GM18498 (cell line): Measurements from ENCODE around the gene PON2.
"Not testable (repeated sequence)": the region's sequence is repeated elsewhere in the genome, so short reads cannot be mapped to it uniquely, and the experiment has no call there.

Experiments used
- ATAC-seq: cut with Tn5 transposase; IDR thresholded peaks from one replicate; pipeline ENCODE4 v1.9.1; 2021; ENCODE audit warnings: mild to moderate bottlenecking, moderate library complexity; ENCODE audit not compliant: unreplicated experiment

The PON2 gene

GRCh38 chr7:95434557-95435421 lies at the start of gene PON2:
PON2 (minus strand) TSS chr7:95435028; CDS start chr7:95434951, 77 bp downstream.
- peak; percentile 97 for ATAC-seq

GRCh38 chr7:95482424-95482823 lies 47.6 kb upstream of the PON2 start:
- no peak for ATAC-seq

DNA sequence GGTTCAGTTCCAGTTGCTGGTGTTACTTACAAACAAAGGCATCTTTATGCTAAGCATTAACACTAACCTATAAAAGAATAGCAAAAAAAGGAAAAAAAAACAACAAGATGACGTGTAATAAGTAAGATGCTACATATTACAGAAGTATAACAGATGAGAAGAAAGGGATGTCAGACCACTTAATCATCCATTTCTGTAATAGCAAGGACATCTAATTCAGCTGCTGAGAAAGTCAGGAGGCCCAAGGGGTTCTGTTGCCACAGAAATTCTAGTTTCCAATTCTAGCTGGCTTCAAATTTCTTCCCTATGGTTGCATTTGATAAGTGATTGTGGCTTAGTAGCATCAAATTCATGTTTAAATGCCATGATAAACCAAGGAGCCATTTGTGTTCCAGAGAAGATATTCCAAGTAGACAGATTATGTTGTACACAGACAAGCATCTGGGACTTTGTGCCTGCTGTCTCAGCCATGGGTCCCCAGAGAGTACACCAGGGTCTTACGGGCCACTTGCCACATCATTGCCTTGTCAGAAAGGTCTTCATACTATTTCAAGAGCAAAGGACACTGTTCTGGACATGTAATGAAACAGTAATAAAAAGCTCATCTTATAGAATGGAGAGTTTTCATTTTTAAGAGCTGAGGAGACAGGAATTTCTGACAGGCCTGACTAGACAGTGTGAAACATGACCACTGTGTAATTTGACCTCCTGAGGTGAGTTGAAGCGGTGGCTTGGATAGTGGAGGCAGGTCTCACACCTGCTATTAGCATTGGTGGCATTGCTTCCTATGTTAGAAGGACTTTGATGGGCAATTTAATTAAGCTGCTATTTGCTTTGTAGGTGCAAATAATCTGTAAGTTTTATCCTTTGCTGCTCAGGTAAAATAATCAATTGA lies 46.7 kb upstream of the PON2 start:
- no peak for ATAC-seq

GRCh38 chr7:95479992-95480624 lies 45.3 kb upstream of the PON2 start:
- ATAC-seq, result peak; percentile 72

DNA sequence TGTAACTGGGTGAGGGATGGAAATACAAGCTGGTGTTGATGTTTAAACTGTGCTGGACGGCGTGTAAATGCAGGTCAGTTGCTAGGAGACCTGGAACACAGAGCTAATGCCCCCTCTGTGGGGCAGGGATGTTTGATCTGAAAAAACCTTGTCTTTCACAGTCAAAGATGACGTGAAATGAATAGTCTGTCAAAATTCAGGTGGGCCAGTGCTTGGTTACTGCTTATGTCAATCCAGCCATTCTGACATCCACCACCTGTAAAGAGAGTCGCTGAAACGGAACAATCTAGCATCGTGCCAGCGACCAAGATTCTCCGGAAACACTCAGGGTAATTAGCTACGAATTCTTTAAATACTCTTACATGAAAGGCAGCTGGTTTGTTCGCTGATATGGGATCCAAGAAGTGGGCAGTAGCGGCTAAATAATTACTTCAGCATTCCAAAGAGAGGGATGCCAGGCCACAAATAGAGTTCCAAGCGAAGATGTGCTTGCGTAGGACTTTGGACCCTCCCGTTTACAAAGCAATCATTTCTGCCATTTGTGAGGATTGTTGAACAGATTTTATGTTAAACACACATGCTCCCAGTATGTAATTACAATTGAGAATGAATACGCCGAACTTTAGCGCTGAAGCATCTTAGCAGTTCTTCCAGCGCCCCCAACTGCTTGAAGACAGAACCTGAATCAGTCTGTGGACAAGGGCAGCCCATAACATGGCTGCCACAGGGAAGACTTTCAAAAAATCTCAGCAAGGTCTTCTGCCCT lies 43.6 kb upstream of the PON2 start:
- ATAC-seq, result no peak

- peak; percentile 72 for ATAC-seq
Observed at GRCh38 chr7:95476904-95477594, 42.2 kb upstream of the PON2 start.

- no peak for ATAC-seq
Observed at GRCh38 chr7:95476072-95476847, 41.4 kb upstream of the PON2 start.

DNA sequence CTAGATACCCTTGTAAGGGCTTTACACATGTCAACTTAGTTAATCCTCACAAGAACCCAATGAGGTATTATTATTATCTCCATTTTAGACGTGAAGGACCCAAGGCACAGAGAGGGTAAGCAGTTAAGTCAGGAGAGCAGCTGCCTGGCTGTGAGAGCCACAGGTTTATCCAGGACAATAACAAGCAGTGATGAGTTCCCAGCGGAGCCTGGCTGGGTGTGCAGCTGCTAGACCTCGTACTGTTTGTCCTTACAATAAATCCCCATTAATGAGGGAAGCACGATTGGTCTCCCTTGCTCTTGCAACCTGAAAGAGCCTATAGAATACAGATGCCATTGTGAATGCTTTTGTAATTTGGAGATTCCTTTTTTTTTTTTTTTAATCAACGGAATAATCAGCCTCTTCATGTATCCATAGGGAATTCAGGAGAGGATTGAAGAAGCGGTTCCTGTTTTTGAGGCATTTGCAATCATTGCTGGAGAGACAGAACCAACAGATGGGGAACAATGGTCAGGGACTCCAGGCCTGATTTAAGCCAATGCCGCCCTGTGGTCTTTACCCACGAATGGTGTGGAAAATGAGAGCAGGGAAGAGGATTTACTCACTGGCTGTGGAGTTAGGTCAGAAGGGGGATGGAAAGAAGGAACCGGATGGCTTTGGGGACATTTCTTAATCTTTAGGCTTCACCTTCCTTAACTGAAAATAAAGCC lies 38.6 kb upstream of the PON2 start:
- ATAC-seq, result no peak

DNA sequence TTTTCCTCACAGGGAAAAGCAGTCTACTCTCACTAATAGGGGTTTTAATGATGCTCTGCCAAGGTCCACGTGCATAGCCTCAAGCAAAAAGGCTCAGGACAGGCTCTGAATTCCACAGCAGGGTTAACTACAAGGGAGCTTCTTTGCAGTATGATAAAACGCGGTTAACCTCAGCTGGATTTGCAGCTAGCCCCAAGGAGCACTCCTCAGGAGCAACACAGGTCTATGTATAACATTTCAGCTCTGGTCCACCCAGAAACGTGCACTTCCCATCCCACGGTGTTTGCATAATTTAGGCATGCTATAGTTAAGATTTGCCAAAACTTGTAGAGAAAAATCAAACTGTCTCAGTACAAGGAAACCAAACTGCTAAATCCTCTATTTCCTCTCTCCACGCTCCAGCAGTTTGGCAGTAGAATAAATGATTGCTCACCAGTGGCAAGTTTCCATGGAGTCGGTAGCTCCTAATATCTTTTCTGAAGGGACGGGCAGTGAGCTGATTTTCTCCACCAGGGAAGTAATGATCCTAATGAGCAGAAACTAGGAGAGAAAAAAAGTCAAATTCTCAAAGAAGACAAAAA lies 37.8 kb upstream of the PON2 start:
- ATAC-seq, result no peak

DNA sequence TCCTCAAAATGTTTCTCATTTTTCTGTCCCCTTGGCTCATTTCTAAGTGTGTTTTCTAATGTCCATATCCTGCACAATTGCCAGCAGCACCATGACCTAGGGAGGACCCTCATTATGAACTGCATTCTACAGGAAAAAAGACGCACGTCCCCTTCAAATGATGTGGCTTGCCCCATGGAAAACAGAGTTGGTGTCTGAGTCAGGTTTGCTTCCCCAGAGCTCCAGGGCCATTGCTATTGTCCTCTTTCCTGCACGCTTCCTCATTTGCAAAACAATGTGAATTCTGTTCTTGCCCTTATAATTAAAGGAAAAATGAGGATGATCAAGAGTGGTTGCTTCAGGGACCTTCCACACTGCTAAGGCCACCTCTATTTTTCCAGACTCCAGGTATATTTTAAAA lies 36.2 kb upstream of the PON2 start:
- ATAC-seq, result no peak

DNA sequence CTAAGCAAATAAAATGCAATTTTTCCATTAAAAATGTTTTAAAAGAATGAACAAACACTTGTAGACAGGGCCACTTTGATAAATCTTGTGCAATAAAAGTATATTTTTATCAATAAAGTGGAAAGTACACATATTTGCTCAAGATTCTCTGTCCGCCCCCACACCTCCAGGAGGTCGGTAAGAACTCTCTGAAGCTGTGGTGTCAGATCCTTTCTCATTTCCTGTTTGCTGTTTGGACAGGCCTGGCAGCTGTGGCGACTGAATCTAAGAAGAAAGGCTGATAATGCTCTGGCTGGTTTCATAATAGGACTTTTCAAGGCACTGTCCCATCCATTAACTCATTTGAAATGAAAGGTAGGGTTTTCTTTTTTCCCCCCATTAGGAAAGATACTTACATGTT lies 35.6 kb upstream of the PON2 start:
- ATAC-seq, result peak; percentile 99

DNA sequence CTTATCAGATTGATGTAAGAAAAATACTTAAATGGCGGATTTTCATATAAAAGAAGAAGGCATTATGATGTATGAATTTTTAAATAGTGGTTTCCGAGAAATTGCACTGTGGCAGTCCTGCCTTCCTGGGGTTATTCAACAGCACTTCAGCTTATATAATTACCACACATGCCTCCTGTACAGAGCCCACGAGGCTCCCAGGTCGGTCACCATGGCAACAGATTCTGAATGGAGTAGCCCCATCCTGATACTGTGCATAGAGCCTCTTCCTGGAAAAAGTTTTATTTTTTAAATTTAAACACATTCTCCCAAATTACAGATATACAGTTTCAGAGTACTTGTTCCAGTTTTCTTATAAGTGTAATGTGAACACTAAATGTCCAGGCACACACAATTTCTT lies 35.0 kb upstream of the PON2 start:
- no peak for ATAC-seq

DNA sequence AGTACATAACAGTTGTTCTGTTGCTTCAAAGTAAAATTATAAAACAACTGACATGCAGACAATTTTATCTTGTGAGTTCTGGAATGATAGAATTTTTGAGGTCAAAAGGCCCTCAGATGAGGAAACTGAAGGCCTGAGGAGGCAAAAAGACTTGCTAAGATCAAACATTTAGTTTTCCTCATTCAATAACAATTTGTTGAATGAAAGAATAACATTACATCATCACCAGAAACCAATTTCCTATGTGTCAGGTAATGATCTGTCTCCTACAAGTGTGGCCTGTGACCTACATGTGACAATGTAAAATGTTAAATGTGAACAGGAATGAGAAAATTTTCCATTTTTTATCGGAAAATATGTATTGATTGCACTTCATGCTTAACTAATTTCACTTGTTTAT lies 34.4 kb upstream of the PON2 start:
- ATAC-seq, result no peak

GRCh38 chr7:95467912-95468607 lies 33.2 kb upstream of the PON2 start:
- no peak for ATAC-seq

GRCh38 chr7:95460653-95461052 lies 25.8 kb upstream of the PON2 start:
- ATAC-seq, result not testable (repeated sequence)

DNA sequence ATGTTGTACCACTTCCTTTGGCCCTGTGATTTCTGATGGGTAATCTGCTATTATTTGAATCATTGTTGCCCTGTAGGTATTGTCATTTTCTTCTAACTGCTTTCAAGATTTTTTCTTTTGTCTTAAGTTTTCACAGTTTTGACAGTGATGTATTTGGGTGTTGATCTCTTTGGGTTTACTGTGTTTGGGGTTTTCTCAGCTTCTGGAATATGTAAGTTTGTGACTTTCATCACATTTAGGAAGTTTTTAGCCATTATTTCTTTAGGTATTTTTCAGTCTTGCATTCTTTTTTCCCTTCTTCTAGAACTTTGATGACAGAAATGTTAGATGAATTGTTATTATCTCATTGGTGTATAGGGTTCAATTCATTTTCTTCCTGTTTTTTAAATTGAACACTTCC lies 23.1 kb upstream of the PON2 start:
- no peak for ATAC-seq

DNA sequence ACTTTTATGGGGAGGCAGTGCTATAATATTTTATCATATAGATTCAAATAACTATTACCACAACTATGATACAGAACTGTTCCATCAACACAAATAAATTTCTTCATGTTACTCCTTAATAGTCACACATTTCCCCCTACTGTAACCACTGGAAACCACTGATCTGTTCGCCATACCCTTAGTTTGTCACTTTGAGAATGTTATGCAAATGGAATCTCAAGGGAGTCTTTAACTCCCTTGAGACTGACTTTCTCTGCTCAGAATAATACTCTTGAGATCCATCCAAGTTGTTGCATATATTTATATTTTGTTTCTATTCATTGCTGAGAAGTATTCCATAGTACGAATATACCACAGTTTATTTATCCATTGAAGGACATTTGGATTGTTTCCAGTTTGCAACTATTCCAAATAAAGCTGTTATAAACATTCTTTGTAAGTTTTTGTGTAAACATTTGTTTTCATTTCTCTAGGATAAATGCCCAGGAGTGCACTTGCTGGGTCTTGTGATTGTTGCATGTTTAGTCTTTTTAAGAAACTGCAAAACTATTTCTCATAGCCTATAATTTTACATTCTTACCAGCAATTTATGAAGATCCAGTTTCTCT lies 19.7 kb upstream of the PON2 start:
- ATAC-seq, result peak; percentile 72
